Fibroblast of lung (primary cell): ENCODE results near the gene NRM.

Experiments used
- EZH2 ChIP-seq: IDR thresholded peaks from 2 replicates; pipeline ENCODE4 v1.5.1; 2012; ENCODE audit warnings: low read length, control low read depth, mild to moderate bottlenecking; ENCODE audit errors: missing control alignments
- TF ChIP-seq, protein P1 (sequence below), 2 donors: IDR thresholded peaks in 1 of 2; conservative IDR thresholded peaks in 1 of 2; 1 replicate in 1 of 2; 2 replicates in 1 of 2; pipeline ENCODE4 v1.5.1; 2011 to 2012; ENCODE audit warnings: low read length in 2 of 2, control low read depth in 1 of 2, inconsistent platforms in 1 of 2, low read depth in 1 of 2, mild to moderate bottlenecking in 1 of 2

DNA sequence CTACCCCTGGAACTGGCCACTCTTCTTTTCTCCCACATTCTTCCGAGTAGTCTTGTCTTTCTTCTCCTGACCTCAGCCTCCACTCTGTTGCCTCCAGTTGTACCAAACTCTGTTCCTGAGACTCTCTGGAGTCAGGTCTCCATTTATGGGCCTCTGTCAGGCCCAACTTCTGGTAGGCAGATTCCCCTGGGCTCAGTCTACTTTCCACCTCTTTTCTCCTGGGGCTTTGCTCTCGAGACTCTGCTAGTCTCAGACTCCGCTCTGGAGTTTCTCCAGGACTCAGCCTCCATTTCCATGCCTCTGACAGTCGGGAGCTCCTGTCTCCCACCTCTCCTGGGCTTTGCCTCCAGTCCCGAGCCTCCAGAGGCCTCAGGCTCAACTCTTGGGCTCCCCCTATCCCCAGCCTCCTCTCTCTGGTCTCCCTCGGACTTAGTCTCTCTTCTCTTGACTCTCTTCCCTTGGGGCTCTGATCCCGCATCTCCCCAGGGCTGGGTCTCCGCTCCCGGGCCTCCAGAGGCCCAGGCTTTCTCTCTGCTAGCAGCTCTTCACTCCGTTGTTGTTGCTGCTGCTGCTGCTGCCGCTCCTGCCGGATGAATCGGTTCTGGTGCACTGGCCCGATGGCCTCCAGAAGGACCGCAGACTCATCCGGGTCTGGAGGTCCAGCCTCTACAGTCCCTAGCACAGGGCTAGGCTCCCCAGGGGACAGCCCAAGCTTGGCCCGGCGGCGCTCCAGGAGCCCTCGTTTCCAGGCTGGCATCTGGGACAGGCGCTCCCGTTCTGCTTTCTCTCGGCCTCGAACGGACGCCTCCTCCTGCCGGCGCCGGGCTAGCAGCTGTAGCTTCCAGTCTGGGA lies 5.4 kb downstream of the NRM start:
- TF ChIP-seq, protein P1, sequence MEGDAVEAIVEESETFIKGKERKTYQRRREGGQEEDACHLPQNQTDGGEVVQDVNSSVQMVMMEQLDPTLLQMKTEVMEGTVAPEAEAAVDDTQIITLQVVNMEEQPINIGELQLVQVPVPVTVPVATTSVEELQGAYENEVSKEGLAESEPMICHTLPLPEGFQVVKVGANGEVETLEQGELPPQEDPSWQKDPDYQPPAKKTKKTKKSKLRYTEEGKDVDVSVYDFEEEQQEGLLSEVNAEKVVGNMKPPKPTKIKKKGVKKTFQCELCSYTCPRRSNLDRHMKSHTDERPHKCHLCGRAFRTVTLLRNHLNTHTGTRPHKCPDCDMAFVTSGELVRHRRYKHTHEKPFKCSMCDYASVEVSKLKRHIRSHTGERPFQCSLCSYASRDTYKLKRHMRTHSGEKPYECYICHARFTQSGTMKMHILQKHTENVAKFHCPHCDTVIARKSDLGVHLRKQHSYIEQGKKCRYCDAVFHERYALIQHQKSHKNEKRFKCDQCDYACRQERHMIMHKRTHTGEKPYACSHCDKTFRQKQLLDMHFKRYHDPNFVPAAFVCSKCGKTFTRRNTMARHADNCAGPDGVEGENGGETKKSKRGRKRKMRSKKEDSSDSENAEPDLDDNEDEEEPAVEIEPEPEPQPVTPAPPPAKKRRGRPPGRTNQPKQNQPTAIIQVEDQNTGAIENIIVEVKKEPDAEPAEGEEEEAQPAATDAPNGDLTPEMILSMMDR (conservative IDR thresholded peaks at IDR 0.05 in 1 of 2, IDR thresholded peaks at IDR 0.05 in 1 of 2; ENCODE audit: low read depth in 1 of 2, low read length in 2 of 2) = peak in 1 of 2 donors; percentile 39
- no peak for TF ChIP-seq EZH2
